Endometrium (tissue), 2 donors: ENCODE data around the gene FRA10AC1.

Experiments used
- FAIRE-seq: peaks from 2 replicates; lab custom pipeline; 2012; peaks lifted over from hg19 to GRCh38; lab: Jason Lieb, UNC
- donor health status: control.
- donor health status: control.

Gene FRA10AC1

GRCh38 chr10:93629647-93630305 lies 72.6 kb downstream of the FRA10AC1 start:
- FAIRE-seq: no peak

GRCh38 chr10:93628858-93629257 lies 73.5 kb downstream of the FRA10AC1 start:
- FAIRE-seq: no peak

- FAIRE-seq: no peak
Measured at GRCh38 chr10:93622942-93623341, 79.5 kb downstream of the FRA10AC1 start.

- FAIRE-seq: no peak
Measured at GRCh38 chr10:93620925-93621324, 81.5 kb downstream of the FRA10AC1 start.
